NCI-H446 treated with DMSO at 0.1 percent for 48 hours (cell line): ENCODE measurements around the gene TSPAN9.

ENCODE experiments used
- DNase-seq: peaks from one replicate; lab custom pipeline; 2025; lab: John Stamatoyannopoulos, UW

The TSPAN9 gene

GRCh38 chr12:3317481-3317815 lies 240.3 kb downstream of the TSPAN9 start:
- DNase-seq, result no peak

GRCh38 chr12:3317841-3318501 lies 240.8 kb downstream of the TSPAN9 start:
- no peak for DNase-seq

DNA sequence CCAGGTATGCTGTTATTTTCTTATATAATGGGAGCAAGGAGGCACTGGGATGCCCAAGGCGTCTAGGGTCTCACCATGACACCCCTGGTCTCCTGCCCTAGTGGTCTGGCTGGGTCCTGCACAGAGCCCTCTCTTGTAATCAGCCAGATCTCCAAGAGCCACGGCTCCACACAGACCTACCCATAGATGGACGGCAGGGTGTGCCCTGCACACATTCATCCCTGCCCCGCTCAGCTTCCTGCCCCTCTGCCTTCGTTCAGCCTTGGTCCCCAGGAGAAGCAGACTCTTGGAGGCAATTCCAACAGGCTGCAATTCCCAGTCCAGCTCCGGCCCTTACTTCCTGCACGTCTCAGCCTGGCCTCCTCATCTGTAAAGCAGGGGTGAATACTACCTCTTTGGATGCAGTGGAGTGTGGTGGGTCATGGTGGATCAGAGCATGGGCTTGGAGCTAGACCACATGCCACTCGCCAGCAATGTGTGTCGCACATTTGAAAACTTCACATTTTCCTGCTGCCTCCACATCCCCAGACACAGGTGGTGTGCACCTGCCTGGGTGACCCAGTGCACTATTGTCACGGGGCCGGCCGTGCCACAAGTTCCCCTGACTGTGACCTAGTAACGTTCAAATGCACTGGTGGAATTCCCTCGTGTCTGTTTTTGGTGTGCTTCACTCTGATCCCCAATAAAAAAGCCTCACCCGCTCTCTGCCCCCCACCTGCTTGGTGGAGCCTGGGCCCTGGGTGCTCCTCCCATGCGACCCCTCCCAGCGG lies 242.7 kb downstream of the TSPAN9 start:
- DNase-seq, result no peak

DNA sequence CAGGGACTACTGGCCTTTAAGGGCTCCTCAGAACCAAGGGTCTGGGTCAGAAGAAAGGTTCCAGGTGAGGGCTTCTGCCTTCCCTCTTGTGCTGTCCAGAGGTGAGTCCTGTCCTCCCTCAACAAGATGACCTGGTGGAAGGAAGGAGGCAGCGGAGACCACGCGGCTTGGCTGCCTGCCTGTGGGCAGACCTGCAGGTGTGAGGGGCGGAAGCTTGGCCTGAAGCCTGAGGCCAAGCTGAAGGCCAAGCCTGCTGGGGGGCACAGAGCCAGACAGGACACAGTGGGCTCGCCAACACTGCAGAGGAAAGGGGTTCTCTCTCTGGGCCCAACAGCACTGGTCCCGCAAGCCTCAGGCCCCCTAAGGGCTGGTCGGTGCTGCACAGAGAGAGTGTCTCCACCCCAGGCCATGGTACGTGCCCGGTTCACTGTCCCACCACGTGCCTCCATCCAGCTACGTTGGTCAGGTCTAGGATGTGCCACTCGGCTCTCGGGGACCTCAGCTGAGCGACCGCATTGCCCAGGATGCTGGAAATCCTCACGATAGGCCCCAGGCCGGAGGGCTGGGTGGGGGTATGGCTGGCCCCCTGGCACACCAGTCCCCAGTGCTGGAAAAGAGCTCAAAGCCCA lies 243.8 kb downstream of the TSPAN9 start:
- DNase-seq, result no peak

GRCh38 chr12:3321881-3322280 lies 244.7 kb downstream of the TSPAN9 start:
- DNase-seq, result no peak

GRCh38 chr12:3323002-3323685 lies 246.0 kb downstream of the TSPAN9 start:
- no peak for DNase-seq

DNA sequence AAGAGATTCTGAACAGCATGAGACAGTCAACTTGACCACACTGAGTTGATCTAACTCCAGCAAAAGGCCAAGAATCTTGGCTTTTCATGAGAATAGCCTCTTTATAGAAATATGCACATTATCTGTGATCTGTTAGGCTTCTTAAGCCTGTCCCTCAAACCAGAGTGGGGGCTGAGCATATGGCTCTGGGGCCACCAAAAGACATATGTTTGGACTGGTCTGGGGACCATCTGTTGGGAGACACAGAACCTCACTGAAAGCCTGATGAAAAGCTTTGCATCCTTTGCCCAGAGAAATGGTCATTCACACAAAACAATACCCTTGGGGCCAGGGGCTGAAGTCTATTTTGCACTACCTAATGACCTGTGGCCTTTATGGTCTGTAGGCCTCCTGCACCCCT lies 248.6 kb downstream of the TSPAN9 start:
- no peak for DNase-seq

GRCh38 chr12:3326156-3326849 lies 249.1 kb downstream of the TSPAN9 start:
- no peak for DNase-seq

- no peak for DNase-seq
Observed at GRCh38 chr12:3326850-3327780, 249.9 kb downstream of the TSPAN9 start.

DNA sequence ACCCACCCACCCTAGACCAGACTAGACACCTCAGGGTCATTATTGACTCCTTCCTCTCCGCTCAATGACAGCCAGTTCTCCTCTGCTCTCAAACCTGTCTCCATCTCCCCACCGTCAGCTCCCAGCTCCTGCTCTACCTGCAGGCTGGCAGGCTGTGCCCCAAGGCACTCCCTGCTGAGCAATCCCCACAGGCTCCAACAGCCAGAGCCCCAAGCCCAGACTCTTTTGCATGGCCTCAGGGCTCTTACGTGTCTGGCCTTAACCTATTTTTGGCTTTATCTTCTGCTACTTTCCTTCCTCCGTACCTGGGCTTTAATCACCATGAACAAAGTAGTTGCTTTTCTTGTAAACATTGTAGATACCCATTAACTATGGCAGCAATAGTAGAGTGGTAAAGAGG lies 250.9 kb downstream of the TSPAN9 start:
- DNase-seq, result no peak

DNA sequence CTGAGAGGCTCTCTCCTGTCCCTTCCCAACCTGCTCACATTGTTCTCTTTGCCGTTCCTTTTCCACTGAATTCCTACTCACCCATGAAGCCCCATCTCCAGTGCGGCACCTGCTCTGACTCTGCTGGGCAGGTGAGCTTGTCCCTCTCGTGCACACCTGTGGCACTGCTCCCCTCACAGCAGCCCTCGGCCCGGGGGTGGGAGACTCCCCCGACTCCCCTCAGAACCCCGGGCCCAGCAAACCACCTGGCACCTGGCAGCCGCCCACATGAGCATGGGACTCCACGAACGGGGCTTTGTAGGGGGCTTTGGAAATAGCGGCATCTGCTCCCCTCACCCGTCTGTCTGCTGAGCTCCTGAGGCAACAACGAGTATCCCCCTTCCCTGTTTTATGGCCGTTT lies 251.4 kb downstream of the TSPAN9 start:
- no peak for DNase-seq

GRCh38 chr12:3329361-3329760 lies 252.2 kb downstream of the TSPAN9 start:
- no peak for DNase-seq

GRCh38 chr12:3330976-3331510 lies 253.9 kb downstream of the TSPAN9 start:
- DNase-seq, result no peak

DNA sequence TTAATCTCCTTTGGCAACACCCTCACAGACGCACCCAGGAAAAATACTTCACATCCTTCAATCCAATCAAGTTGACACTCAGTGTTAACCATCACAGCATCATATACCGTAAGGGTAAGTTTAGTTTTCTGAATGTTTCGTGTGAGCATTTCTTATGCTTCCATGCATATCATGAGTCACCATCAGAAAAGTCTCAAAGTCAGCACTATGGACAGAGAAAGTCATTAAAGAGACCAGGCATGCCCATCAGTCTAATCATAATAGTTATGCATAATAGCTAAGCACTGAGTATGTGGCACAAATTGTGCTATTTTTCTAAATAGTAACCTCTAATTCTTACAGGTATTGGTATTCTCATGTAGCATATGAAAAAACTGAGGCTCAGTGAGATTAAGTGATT lies 255.0 kb downstream of the TSPAN9 start:
- DNase-seq, result no peak

DNA sequence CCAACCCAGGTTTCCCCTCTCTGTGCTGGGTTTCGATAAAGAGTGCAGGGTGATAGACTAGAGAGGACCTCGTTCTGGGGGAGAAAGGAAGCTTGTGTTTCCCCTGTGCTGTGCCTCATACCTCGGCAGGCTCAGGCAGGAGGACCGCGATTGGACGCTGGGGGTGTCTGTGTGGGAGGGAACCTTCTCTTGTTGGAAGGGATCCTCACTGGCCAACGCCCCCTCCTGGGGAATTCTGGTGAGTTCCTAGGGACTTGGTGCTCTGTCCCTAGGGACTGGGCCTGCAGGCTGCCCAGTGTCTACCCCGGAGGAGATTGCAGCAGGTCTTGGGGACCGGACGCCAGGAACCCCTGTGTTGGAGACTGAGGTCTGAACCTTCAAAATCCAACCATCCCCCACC lies 256.4 kb downstream of the TSPAN9 start:
- no peak for DNase-seq

GRCh38 chr12:3333991-3334391 lies 256.8 kb downstream of the TSPAN9 start:
- DNase-seq, result no peak

DNA sequence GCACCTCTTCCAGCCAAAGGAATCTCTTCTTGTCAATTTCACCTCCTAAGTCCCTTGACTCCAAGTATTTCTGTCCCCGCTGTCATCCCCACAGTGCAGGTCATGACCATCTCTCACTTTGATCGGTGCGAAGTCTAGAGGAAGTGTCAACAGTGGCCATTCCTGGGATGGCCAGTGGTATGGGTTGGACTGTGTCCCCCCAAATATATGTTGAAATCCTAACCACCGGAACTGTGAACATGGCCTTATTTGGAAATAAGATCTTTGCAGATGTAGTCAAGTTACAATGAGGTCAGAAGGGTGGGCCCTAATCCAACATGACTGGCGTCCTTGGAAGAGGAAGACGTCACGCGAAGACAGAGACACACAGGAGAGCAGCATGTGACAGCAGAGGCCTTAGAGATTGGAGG lies 257.9 kb downstream of the TSPAN9 start:
- DNase-seq, result no peak
